ENCODE data around the gene NOLC1.

NOLC1 gene

GRCh38 chr10:102122450-102122849, 29.7 kb upstream of the NOLC1 start:
- FAIRE-seq = no peak

- FAIRE-seq = no peak
Observed at GRCh38 chr10:102123223-102123622, 29.0 kb upstream of the NOLC1 start.

- FAIRE-seq = no peak
Observed at GRCh38 chr10:102131286-102132170, 20.7 kb upstream of the NOLC1 start.

GRCh38 chr10:102132193-102132562, 20.0 kb upstream of the NOLC1 start:
- no peak for FAIRE-seq

- FAIRE-seq = peak; percentile 92
Observed at GRCh38 chr10:102132563-102133372, 19.4 kb upstream of the NOLC1 start, which contains the start of gene PPRC1. PPRC1 (plus strand) TSS chr10:102133040; CDS start chr10:102133069, 29 bp downstream.

- FAIRE-seq = no peak
Observed at GRCh38 chr10:102133373-102134195, 18.6 kb upstream of the NOLC1 start.

- no peak for FAIRE-seq
Observed at GRCh38 chr10:102134416-102134815, 17.8 kb upstream of the NOLC1 start.

- FAIRE-seq = no peak
Observed at GRCh38 chr10:102135956-102136526, 16.1 kb upstream of the NOLC1 start.

GRCh38 chr10:102139281-102140110, 12.7 kb upstream of the NOLC1 start:
- FAIRE-seq = no peak

GRCh38 chr10:102140218-102140617, 12.0 kb upstream of the NOLC1 start:
- FAIRE-seq = no peak

- FAIRE-seq = no peak
Observed at GRCh38 chr10:102140913-102141540, 11.2 kb upstream of the NOLC1 start.

- no peak for FAIRE-seq
Observed at GRCh38 chr10:102141583-102142107, 10.5 kb upstream of the NOLC1 start.

GRCh38 chr10:102146971-102147428, 5.2 kb upstream of the NOLC1 start:
- FAIRE-seq = no peak

- no peak for FAIRE-seq
Observed at GRCh38 chr10:102147561-102147960, 4.6 kb upstream of the NOLC1 start.

- no peak for FAIRE-seq
Observed at GRCh38 chr10:102148275-102148674, 3.9 kb upstream of the NOLC1 start.

GRCh38 chr10:102150970-102151773, 1.0 kb upstream of the NOLC1 start:
- no peak for FAIRE-seq

GRCh38 chr10:102152545-102152890, 329 bp downstream of the NOLC1 start:
- FAIRE-seq = no peak

- no peak for FAIRE-seq
Observed at GRCh38 chr10:102153093-102153620, 968 bp downstream of the NOLC1 start.

- no peak for FAIRE-seq
Observed at GRCh38 chr10:102154466-102155116, 2.4 kb downstream of the NOLC1 start.
